ENCODE measurements around the gene HMG20B.
"Not testable (repeated sequence)": the region's sequence is repeated elsewhere in the genome, so short reads cannot be mapped to it uniquely, and the experiment has no call there.

GRCh38 chr19:3581792-3582191 lies 9.0 kb downstream of the HMG20B start:
- TF ChIP-seq POLR2A, CTCF (IDR thresholded peaks at IDR 0.05): not testable (repeated sequence)

All from vagina (tissue), 2 donors.